Smooth muscle cell (in vitro differentiated cells): Measurements from ENCODE around the gene ARL6IP4. TPM values are rescaled to one million over a fixed set of nuclear protein-coding genes. Genes with fewer than 3 reads are reported as not detected.

ENCODE experiments used
- DNase-seq: peaks from one replicate; lab custom pipeline; 2025; ENCODE audit not compliant: unreplicated experiment; lab: John Stamatoyannopoulos, UW
- H2AFZ ChIP-seq: fragments of 200-600 bp; sonication (generic); 2 replicates; pipeline ENCODE4 v1.6.0; 2016; ENCODE audit warnings: antibody characterized with exemption, low read depth, mild to moderate bottlenecking
- H3F3A ChIP-seq: fragments of 200-600 bp; sonication (generic); 2 replicates; pipeline ENCODE4 v1.6.0; 2017; ENCODE audit warnings: antibody characterized with exemption, low read depth
- H3K27ac ChIP-seq: fragments of 200-600 bp; sonication (generic); 2 replicates; pipeline ENCODE4 v1.5.1; 2016; ENCODE audit warnings: low read depth, mild to moderate bottlenecking
- H3K27me3 ChIP-seq: fragments of 200-600 bp; sonication (generic); 2 replicates; pipeline ENCODE4 v1.6.1; 2016; ENCODE audit warnings: low read depth, mild to moderate bottlenecking
- H3K36me3 ChIP-seq: fragments of 200-600 bp; sonication (generic); 2 replicates; pipeline ENCODE4 v1.5.1; 2016; ENCODE audit warnings: low read depth
- H3K4me1 ChIP-seq: fragments of 200-600 bp; sonication (generic); 2 replicates; pipeline ENCODE4 v1.5.1; 2016; ENCODE audit warnings: low read depth
- H3K4me2 ChIP-seq: fragments of 200-600 bp; sonication (generic); 2 replicates; pipeline ENCODE4 v1.6.0; 2016; ENCODE audit warnings: mild to moderate bottlenecking
- H3K4me3 ChIP-seq: fragments of 200-600 bp; sonication (generic); 2 replicates; pipeline ENCODE4 v1.5.1; 2016; ENCODE audit warnings: mild to moderate bottlenecking
- H3K79me2 ChIP-seq: fragments of 200-600 bp; sonication (generic); 2 replicates; pipeline ENCODE4 v1.6.0; 2016; ENCODE audit warnings: low read depth, mild to moderate bottlenecking
- H3K9ac ChIP-seq: fragments of 200-600 bp; sonication (generic); 2 replicates; pipeline ENCODE4 v1.6.0; 2016; ENCODE audit warnings: low read depth
- H3K9me3 ChIP-seq: fragments of 200-600 bp; sonication (generic); replicated peaks from 2 replicates; pipeline ENCODE4 v1.5.1; 2016; ENCODE audit warnings: low read depth
- H4K20me1 ChIP-seq: fragments of 200-600 bp; sonication (generic); 2 replicates; pipeline ENCODE4 v1.6.0; 2016; ENCODE audit warnings: low read depth
- WGBS: methylation state at CpG from one replicate; pipeline ENCODE4 v1.1.7; 2016; ENCODE audit warnings: low lambda C conversion rate; 5-methylcytosine and 5-hydroxymethylcytosine counted together
- polyA plus RNA-seq: library from polyadenylated mRNA; unstranded; fragments of >200 nt; fragmentation: Nextera tagmentation; extraction: Ambion mirVana; gene quantifications from 2 replicates; pipeline ENCODE4 v1.2.1, GENCODE V29; 2016
- total RNA-seq: library from RNA; depleted of rRNA; stranded (reverse); fragments of >200 nt; gene quantifications from 2 replicates; pipeline ENCODE4 v1.2.3, GENCODE V29; 2014
- TF ChIP-seq, protein P1 (sequence below): fragments of 200-600 bp; sonication (generic); IDR thresholded peaks from 2 replicates; pipeline ENCODE4 v1.5.1; 2017; ENCODE audit warnings: borderline replicate concordance, mild to moderate bottlenecking, antibody characterized with exemption; ENCODE audit not compliant: insufficient read depth, poor library complexity, severe bottlenecking

ARL6IP4 gene
- total and polyA plus RNA-seq, 2 experiments from 2014 or later = 89.3 to 290 TPM

DNA sequence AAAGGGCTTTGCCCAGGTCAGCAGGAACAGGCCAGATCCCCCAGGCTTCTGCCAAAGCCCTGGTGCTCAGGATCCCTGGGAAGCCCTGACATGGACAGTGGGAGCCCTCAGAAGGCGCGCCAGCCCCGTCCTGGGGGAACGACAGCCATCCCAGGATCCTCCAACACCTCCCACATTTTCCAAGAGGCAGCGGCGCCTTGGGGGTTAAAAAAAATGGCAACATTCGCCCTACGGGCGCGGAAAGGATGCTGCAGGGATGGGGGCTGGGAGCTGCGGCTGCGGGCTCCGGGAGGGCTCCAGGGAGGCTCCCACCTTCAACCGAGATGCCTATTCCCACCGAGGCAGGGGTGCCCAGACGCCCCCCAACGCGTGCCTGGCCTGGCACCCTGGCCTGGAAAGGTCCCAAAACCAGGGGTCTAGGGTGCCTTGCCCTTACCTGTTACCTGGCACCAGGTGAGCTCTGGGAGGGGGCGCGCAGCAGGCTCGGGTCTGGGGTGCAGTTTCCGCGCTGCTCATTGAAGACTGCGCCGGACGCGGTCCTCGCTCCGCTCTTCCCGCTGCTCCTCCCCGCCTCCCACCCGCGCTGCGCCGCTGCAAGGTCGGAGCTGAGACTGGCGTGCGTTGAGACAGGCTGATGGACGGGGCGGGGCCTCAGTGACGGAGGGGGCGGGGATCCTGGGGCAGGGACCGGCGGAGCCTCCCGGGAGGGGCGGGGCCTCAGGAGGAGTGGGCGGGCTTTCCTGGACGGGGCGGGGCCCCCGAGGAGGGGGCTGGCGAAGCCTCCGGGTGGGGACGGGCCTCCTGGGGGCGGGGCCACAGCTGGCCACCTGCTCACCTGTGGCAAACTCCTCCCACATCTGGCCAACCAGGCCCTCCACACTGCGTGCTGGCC is 14.4 kb upstream of the ARL6IP4 start, which contains the start of gene ABCB9:
Gene ABCB9, minus strand, starts transcription at position 613 of the 892 bp plus-strand sequence. CDS start 6,228 bp downstream, outside the sequence.
- no peak within 1 kb of the TSS for H3K27ac ChIP-seq
- DNase-seq = peak; percentile 84
- TF ChIP-seq, protein P1, sequence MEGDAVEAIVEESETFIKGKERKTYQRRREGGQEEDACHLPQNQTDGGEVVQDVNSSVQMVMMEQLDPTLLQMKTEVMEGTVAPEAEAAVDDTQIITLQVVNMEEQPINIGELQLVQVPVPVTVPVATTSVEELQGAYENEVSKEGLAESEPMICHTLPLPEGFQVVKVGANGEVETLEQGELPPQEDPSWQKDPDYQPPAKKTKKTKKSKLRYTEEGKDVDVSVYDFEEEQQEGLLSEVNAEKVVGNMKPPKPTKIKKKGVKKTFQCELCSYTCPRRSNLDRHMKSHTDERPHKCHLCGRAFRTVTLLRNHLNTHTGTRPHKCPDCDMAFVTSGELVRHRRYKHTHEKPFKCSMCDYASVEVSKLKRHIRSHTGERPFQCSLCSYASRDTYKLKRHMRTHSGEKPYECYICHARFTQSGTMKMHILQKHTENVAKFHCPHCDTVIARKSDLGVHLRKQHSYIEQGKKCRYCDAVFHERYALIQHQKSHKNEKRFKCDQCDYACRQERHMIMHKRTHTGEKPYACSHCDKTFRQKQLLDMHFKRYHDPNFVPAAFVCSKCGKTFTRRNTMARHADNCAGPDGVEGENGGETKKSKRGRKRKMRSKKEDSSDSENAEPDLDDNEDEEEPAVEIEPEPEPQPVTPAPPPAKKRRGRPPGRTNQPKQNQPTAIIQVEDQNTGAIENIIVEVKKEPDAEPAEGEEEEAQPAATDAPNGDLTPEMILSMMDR = no peak

DNA sequence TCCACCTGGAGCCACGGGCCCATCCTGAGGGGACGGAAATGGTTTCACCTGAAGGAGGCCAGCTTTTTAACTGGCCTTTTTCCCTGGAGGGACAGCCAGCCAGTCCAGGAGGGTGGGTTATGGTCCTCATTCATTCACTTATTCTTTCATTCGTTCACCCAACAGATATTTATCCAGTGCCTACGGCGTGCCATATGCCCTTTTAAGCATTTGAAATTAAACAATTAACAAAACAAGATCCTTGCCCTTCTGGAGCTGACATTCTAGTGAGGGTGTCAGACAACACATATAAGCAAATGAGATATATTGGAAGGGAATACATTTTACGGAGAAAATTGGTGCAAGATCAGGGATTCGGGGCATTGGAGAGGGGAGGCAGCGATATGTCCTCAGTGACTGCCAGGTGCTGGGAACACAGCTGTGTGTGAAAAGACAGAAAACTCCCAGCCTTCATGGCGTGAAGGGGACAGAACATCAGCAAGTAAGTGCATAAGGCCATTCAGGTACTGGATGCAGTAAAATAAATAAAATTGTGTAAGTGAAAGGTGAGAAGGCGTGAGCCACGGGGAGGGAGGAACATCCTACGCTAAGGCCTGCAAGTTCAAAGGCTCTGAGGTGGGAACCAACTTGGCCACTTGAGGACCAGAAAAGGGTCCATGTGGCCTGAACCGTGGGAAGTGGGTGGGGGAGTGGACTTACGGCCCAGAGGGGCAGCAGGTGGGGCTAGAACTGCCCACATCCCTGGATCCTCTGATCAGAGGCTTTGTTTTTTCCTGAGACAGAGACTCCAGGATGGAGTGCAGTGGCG is 13.5 kb upstream of the ARL6IP4 start:
- Histone ChIP-seq H3K9ac (no peak overlapping the region), H3K36me3 (no peaks in the 10 kb centered on the region), H3K4me2 (no peak overlapping the region), H3K27ac (no peak overlapping the region), H3K79me2 (no peaks in the 10 kb centered on the region), H3K27me3 (no peaks in the 10 kb centered on the region), H3K4me3 (no peak overlapping the region), H4K20me1 (no peaks in the 10 kb centered on the region), H3K4me1 (peaks cover 10% of the 10 kb centered on the region), H2AFZ (no peak overlapping the region), H3K9me3 (no peaks in the 10 kb centered on the region), H3F3A (no peaks in the 10 kb centered on the region)
- TF ChIP-seq, protein P1 = no peak
- 78% methylated on average over 15 of the region's 15 CpGs for WGBS
- no peak for DNase-seq

More for the DNA sequence above, 14.4 kb upstream of the ARL6IP4 start, which contains the start of gene ABCB9:
- Histone ChIP-seq H2AFZ (peak within 1 kb of the TSS; percentile 59), H3K4me3 (peak within 1 kb of the TSS; percentile 61), H3K9me3 (no peaks in the 10 kb centered on the region), H3K4me2 (peak within 1 kb of the TSS; percentile 87), H4K20me1 (no peaks in the 10 kb centered on the region), H3K4me1 (peaks cover 10% of the 10 kb centered on the region), H3K79me2 (no peaks in the 10 kb centered on the region), H3F3A (no peaks in the 10 kb centered on the region), H3K36me3 (no peaks in the 10 kb centered on the region), H3K9ac (peak within 1 kb of the TSS; percentile 4), H3K27me3 (no peaks in the 10 kb centered on the region)
- 3% methylated on average over 33 of the region's 55 CpGs for WGBS

DNA sequence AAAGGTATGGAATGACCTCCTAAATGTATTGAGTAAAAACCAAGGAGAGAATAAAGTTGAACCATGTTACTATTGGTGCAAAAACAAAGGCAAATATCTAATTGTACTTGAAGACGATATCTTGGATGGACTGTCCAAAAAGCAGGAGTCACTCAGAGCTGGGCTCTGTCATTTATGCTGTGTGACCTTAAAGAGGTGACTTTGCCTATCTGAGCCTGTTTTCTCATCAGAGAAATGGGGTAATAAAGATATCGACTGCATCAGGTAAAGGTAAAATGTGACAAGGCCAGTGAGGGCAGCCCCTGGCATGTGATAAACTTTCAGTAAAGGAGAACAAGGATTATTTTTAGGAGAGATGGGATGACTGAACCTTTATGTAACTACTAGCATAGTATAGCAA is 12.4 kb upstream of the ARL6IP4 start:
- TF ChIP-seq, protein P1 = no peak

More for the DNA sequence above, 12.4 kb upstream of the ARL6IP4 start:
- Histone ChIP-seq H3K4me2 (no peak overlapping the region), H3K36me3 (no peaks in the 10 kb centered on the region), H2AFZ (no peak overlapping the region), H3K9ac (no peak overlapping the region), H3K4me3 (no peak overlapping the region), H3K9me3 (no peaks in the 10 kb centered on the region), H3K27me3 (no peaks in the 10 kb centered on the region), H3F3A (no peaks in the 10 kb centered on the region), H3K79me2 (no peaks in the 10 kb centered on the region), H3K4me1 (peaks cover 10% of the 10 kb centered on the region), H4K20me1 (no peaks in the 10 kb centered on the region), H3K27ac (no peak overlapping the region)
- no peak for DNase-seq
- 93% methylated on average over 2 of the region's 2 CpGs for WGBS
